ENCODE measurements around the gene ADAT2.

The ADAT2 gene

DNA sequence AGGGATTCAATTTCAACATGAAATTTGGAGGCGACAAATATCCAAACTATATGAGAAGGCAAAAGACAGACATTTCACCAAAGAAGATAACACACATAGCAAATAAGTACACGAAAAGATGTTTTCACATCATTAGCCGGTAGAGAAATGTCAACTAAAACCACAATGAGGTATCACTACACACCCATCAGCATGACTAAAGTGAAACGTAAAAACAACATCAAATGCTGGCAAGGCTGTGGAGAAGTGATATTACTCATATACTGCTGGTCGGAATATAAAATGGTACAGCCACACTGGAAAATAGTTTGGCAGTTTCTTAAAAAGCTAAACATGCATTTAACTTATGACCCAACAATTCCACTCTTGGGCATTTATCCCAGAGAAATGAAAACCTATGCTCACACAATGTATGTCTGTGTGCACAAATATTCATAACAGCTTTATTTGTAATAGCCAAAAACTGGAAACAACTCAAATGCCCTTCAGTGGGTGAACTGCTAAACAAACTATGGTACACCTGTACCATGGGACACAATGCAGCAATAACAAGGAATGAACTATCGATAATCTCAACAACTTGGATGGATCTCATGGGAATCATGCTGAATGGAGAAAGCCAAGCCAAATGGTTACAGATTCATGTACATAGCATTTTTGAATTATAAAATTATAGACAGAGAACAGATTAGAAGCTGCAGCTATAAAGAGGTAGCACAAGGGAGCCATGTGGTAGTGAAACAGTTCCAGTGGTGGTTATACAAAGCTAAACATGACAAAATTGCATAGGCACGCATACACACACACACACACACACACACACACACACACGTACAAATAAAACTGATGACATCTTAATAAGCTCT is 8.6 kb downstream of the ADAT2 start:
- DNase-seq (ENCODE audit: low read depth): peak; percentile 31

DNA sequence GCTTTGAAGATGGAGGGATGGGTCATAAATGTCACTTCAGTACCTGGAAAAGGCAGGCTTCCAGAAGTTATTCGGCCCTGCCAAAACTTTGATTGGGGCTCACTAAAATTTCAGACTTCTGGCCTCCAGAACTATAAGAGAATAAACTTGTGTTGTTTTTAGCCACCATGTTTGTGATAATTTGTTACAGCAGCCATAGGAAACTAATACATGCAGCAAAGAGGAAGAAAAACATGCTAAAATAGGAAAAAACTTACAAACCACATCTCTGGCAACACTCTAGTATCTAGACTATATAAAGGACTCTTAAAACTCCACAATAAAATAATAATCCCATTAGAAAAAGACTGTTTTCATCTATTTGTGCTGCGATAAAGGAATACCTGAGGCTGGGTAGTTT is 9.5 kb downstream of the ADAT2 start:
- no peak for DNase-seq (ENCODE audit: low read depth)

GRCh38 chr6:143432588-143432987 is 17.9 kb downstream of the ADAT2 start:
- DNase-seq (ENCODE audit: low read depth): no peak

- no peak for DNase-seq (ENCODE audit: low read depth)
Observed at GRCh38 chr6:143431226-143431625, 19.3 kb downstream of the ADAT2 start.

DNA sequence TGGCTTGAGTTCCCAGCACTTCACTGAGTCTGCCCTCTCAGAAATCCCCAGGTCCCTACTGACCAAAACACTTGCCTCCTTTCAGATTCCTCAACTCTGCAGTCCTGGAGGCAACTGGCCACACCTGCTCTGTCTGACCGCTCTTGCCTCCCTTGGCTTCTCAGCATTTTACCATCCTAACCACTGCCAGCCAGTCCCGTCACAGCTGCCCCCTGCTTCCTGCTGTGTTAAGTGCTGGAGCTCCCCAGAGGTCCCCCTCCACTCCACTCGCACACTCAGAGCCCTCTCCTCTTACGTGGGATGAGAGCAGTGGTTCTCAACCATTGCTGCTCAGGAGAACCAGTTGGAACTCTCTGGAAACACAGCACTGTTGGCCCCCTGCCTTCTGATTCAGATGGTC is 20.5 kb downstream of the ADAT2 start:
- no peak for DNase-seq (ENCODE audit: low read depth)

DNA sequence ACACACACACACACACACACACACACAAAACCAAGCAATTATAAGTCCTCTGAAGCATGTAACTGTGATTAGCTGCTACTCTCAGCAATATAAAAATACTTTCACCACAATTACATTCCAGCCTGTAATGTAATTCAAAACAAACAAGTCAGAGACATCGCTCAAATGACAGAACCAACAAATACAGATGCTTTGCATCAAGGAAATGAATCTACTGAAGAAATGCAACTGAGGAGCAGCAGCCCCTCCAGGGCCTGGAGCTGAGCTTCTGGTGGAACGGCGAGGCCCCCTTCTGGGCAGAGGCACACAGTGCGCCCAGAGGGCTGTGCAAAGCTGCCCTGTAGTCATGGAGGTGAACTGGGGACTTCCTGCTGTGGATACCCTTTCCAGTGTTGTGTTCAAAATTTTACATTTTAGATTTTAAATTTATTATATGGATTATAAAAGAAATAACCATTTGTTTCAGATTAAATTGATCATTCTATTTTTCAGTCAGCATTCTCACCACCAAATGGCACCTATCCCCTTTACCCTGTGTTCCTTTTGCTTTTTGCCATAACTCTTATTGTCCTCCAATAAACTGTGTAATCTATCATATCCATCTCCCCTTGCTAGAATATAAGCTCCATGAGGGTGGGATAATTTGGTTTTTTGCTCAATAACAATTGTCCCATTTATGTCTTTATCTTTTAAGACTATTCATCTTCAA is 23.2 kb downstream of the ADAT2 start:
- peak; percentile 81 for DNase-seq (ENCODE audit: low read depth)

GRCh38 chr6:143426026-143426425 is 24.5 kb downstream of the ADAT2 start:
- DNase-seq (ENCODE audit: low read depth): no peak

GRCh38 chr6:143419526-143419925 is 31.0 kb downstream of the ADAT2 start:
- no peak for DNase-seq (ENCODE audit: low read depth)

GRCh38 chr6:143414769-143415168 is 35.7 kb downstream of the ADAT2 start:
- DNase-seq (ENCODE audit: low read depth): no peak

GRCh38 chr6:143410859-143411270 is 39.6 kb downstream of the ADAT2 start:
- peak; percentile 57 for DNase-seq (ENCODE audit: low read depth)

- no peak for DNase-seq (ENCODE audit: low read depth)
Observed at GRCh38 chr6:143408787-143409162, 41.7 kb downstream of the ADAT2 start.

DNA sequence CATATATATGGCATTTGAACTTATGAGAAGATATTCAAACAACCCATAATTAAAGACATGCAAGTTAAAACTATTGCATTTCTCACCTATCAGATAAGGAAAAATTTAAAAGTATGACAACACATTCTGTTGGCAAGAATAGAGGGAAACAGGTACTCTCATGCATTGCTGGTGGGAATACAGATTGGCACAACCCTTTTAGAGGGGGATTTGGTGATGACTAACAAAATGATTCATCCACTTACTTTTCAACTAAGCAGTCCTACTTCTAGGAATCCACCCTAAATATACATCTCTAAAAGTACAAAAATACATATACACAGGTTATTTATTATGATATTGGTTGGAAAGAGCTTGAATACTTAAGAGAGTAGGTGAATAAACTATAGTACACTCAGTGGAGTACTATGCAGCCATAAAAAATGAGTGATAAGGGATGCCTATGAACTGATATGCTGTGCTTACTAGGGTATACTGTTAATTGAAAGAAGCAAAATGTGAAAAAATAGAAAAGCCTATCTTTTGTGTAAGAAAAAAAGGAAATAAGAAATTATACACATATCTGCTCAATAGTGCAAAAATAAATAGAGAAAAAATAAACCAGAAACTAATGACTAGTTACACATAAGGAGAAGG is 42.2 kb downstream of the ADAT2 start:
- no peak for DNase-seq (ENCODE audit: low read depth)

DNA sequence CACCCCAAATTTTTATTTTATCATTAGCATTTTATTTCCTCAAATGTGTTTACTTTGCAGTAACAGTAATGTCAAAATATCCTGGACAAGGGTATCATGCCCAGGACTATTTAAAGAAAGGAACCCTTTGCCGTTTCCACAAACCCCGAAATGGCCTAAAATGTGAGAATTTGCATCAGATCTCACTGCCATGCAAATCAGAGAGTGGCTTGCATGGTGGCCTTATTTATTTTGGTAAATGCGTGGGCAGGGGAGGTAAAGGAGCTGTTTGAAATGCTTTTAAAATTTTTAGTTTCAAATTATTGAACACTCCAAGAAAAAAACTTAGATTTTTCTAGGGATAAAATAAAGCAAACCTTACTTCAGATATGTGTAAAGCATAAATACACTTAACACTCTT is 43.8 kb downstream of the ADAT2 start:
- DNase-seq (ENCODE audit: low read depth): no peak

GRCh38 chr6:143405373-143406154 is 44.9 kb downstream of the ADAT2 start:
- peak; percentile 70 for DNase-seq (ENCODE audit: low read depth)

DNA sequence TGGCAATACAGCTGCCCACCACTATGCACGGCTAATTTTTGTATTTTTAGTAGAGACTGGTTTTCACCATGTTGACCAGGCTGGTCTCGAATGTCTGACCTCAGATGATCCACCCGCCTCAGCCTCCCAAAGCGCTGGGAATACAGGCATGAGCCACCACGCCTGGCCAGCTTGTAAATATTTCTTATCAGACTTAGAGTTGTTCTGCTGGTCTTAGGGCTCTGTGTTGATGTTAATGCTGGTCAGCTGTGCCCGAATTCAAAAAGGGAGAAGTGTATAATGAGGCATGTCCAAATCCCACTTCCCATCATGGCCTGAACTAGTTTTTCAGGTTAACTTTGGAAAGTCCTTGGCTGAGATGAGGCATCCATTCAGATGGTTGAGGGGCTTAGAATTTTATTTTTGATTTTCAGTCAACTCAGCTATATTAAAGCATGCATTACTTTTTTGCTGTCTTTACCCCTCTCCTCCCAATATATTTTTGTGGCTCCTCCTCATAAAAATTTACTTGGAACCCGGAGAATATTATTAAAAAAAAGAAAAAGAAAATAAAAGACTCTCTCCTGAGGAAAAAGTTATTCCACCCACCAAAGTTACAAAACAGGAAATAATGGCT is 47.7 kb downstream of the ADAT2 start:
- DNase-seq (ENCODE audit: low read depth): no peak

DNA sequence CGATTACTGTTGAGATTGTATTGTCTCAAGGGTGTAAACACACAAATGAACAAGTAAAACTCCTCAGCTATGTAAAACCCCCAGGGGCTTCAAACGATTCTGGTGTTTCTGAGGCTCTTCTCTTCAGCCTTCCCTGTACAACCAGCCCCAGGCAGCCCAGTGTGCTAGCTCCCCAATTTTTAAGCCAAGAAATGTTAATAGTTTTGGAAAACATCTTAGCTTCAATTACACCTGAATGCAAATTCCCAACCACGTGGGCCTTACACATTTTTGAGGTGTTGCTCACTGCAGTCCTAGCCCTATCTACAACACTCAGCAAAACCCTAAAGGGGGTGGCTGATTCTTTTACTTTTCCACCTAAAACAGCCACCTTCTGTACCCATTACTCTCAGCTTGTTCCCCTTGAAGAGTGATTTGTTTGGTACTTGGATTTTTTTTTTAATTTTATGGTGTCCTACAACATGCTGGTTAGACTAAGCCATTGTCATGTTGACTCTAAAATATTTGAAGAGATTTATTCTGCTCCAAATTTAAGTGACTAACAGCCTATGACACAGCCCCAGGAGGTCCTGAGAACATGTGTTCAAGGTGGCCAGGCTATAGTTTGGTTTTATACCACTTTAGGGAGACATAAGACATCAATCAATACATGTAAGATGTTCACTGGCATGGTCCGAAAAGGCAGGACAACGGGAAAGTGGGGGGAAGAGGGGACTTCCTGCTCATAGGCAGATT is 48.7 kb downstream of the ADAT2 start:
- DNase-seq (ENCODE audit: low read depth): no peak

DNA sequence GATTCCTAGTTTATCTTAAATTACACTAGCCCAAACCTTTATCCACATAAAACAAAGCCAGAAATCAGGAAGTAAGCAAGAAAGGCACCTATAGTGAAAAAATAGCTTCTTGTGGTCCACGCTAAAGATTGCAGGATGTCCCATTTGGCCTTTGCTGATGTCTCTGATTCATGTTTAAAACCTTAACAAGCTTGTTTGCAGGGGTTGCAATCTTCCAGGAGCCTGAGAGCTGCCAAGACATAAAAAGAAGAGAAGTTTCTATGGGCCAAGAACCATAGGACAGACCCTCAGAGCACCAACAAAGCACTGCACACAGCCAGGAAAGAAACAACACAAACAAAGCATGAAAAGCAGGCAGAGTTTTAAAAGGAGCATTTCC is 49.4 kb downstream of the ADAT2 start:
- DNase-seq (ENCODE audit: low read depth): no peak

DNA sequence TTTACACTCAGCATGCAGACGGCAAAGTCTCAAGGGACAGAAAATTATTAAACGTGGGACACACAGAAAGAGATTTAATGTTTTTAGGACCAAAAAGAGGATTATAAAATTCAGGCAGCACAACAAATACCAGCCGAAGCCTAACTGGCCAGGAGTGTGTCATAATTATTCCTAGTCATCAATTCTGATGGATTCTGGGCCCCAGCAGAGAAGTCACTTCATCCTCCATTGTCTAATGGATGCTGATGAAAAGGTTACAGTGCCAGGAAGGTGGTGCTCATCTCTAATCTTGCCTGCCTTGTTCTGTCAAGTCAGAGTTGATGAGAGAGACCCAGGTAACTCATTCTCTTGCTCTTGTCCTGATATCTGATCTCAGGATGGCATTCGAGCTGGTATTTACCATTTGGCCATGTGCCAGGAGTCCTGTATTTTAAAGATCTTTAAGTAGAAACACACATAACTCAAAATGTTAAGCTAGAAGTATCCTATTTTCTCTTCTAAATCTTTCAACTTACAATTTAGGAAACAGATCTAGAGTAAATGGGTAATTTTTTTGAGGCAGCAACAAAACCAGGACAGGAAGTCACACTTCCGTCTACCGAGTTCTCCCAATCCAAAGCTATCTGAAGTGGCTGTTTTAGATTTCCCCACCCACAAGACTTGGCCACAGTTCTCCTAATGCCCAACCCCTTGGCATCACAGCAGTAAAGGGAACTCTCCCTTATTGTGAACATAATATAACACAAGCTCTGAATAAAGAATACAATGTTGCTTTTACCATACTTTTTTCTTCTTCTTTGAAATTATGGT is 50.0 kb downstream of the ADAT2 start:
- DNase-seq (ENCODE audit: low read depth): no peak

GRCh38 chr6:143399775-143400174 is 50.7 kb downstream of the ADAT2 start:
- no peak for DNase-seq (ENCODE audit: low read depth)

- no peak for DNase-seq (ENCODE audit: low read depth)
Observed at GRCh38 chr6:143399176-143399575, 51.3 kb downstream of the ADAT2 start.
